NCI-H187 treated with DMSO at 0.1 percent for 48 hours (cell line): ENCODE results near the gene TMEM135.

Source experiments
- DNase-seq: peaks from one replicate; lab custom pipeline; 2025; lab: John Stamatoyannopoulos, UW

The TMEM135 gene

GRCh38 chr11:87194985-87195820 is 157.5 kb downstream of the TMEM135 start:
- no peak for DNase-seq

GRCh38 chr11:87198266-87198881 is 160.6 kb downstream of the TMEM135 start:
- no peak for DNase-seq

GRCh38 chr11:87201376-87201775 is 163.6 kb downstream of the TMEM135 start:
- DNase-seq: no peak

- no peak for DNase-seq
Observed at GRCh38 chr11:87203907-87204602, 166.3 kb downstream of the TMEM135 start.

- DNase-seq: no peak
Observed at GRCh38 chr11:87212891-87213290, 175.2 kb downstream of the TMEM135 start.

- DNase-seq: no peak
Observed at GRCh38 chr11:87213444-87213843, 175.7 kb downstream of the TMEM135 start.

GRCh38 chr11:87215236-87215635 is 177.5 kb downstream of the TMEM135 start:
- no peak for DNase-seq

GRCh38 chr11:87219266-87219665 is 181.5 kb downstream of the TMEM135 start:
- DNase-seq: no peak

- no peak for DNase-seq
Observed at GRCh38 chr11:87223816-87224215, 186.1 kb downstream of the TMEM135 start.

GRCh38 chr11:87224486-87224885 is 186.8 kb downstream of the TMEM135 start:
- DNase-seq: no peak

- no peak for DNase-seq
Observed at GRCh38 chr11:87228820-87229219, 191.1 kb downstream of the TMEM135 start.

- DNase-seq: no peak
Observed at GRCh38 chr11:87230995-87231394, 193.3 kb downstream of the TMEM135 start.

GRCh38 chr11:87232320-87232719 is 194.6 kb downstream of the TMEM135 start:
- no peak for DNase-seq

GRCh38 chr11:87235366-87235765 is 197.6 kb downstream of the TMEM135 start:
- no peak for DNase-seq

- DNase-seq: no peak
Observed at GRCh38 chr11:87236368-87236767, 198.6 kb downstream of the TMEM135 start.

- no peak for DNase-seq
Observed at GRCh38 chr11:87239001-87239400, 201.3 kb downstream of the TMEM135 start.

GRCh38 chr11:87239531-87239930 is 201.8 kb downstream of the TMEM135 start:
- no peak for DNase-seq

GRCh38 chr11:87251560-87251959 is 213.8 kb downstream of the TMEM135 start:
- no peak for DNase-seq

- no peak for DNase-seq
Observed at GRCh38 chr11:87252869-87253268, 215.1 kb downstream of the TMEM135 start.

GRCh38 chr11:87254562-87254961 is 216.8 kb downstream of the TMEM135 start:
- DNase-seq: no peak

GRCh38 chr11:87255589-87255988 is 217.9 kb downstream of the TMEM135 start:
- no peak for DNase-seq

- DNase-seq: no peak
Observed at GRCh38 chr11:87256694-87257340, 219.1 kb downstream of the TMEM135 start.
